Spleen (tissue), 11 donors: ENCODE results near the gene ZNF438. TPM values are rescaled to one million over a fixed set of nuclear protein-coding genes. Genes with fewer than 3 reads are reported as not detected.

Experiments
- DNase-seq: peaks from one replicate; pipeline ENCODE4 v3.0.0-alpha.2; 2020
- H3K27ac ChIP-seq, 8 donors: fragments of 200-600 bp; sonication (generic) in 7 of 8; 1 replicate in 4 of 8; 2 replicates in 4 of 8; pipeline versions ENCODE4 v1.5.0 to v1.8.0; 2016 to 2021; ENCODE audit warnings: inconsistent platforms in 4 of 8, mild to moderate bottlenecking in 4 of 8, moderate library complexity in 1 of 8
- H3K27me3 ChIP-seq, 7 donors: fragments of 200-600 bp; sonication (generic) in 6 of 7; replicated peaks in 1 of 7; 1 replicate in 4 of 7; 2 replicates in 3 of 7; pipeline versions ENCODE4 v1.5.0 to v1.8.0; 2016 to 2021; ENCODE audit warnings: inconsistent platforms in 3 of 7, mild to moderate bottlenecking in 1 of 7
- H3K36me3 ChIP-seq, 6 donors: fragments of 200-600 bp; sonication (generic) in 5 of 6; 1 replicate in 4 of 6; 2 replicates in 2 of 6; pipeline versions ENCODE4 v1.5.0 to v1.8.0; 2016 to 2021; ENCODE audit warnings: inconsistent platforms in 2 of 6
- H3K4me1 ChIP-seq, 6 donors: fragments of 200-600 bp; sonication (generic) in 5 of 6; 1 replicate in 3 of 6; 2 replicates in 3 of 6; pipeline versions ENCODE4 v1.5.0 to v1.8.0; 2016 to 2021; ENCODE audit warnings: inconsistent platforms in 3 of 6
- H3K4me3 ChIP-seq, 8 donors: fragments of 200-600 bp; sonication (generic) in 7 of 8; 1 replicate in 4 of 8; 2 replicates in 4 of 8; pipeline versions ENCODE4 v1.5.0 to v1.8.0; 2016 to 2021; ENCODE audit warnings: inconsistent platforms in 4 of 8, mild to moderate bottlenecking in 4 of 8, moderate library complexity in 2 of 8
- H3K9me3 ChIP-seq, 8 donors: fragments of 200-600 bp; sonication (generic) in 7 of 8; 1 replicate in 4 of 8; 2 replicates in 4 of 8; pipeline versions ENCODE4 v1.5.0 to v1.8.0; 2016 to 2021; ENCODE audit warnings: inconsistent platforms in 4 of 8
- POLR2A ChIP-seq, 3 donors: fragments of 450-650 bp; IDR thresholded peaks; one replicate each; pipeline ENCODE4 v1.5.1; 2017; ENCODE audit warnings: antibody characterized with exemption in 3 of 3, mild to moderate bottlenecking in 1 of 3
- POLR2AphosphoS5 ChIP-seq, 3 donors: sonication (generic); formaldehyde crosslinking; IDR thresholded peaks; one replicate each; pipeline ENCODE4 v1.5.1; 2017; ENCODE audit warnings: antibody characterized with exemption in 3 of 3
- WGBS, 5 donors: extraction: QIAGEN DNeasy Blood & Tissue Kit in 3 of 5; methylation state at CpG; one replicate each; pipeline versions ENCODE4 v1.1.5 to v1.1.7; 2013 to 2018; 5-methylcytosine and 5-hydroxymethylcytosine counted together
- intact Hi-C: fragments of 100-400 bp; cut with DNase I; formaldehyde crosslinking; loops from one replicate; pipeline ENCODE4 v1.15.0; 2023; ENCODE audit warnings: low total_unique reads
- polyA plus RNA-seq, 3 donors: library from polyadenylated mRNA; stranded (reverse); fragments of 200-250 nt; gene quantifications; one replicate each; pipeline ENCODE4 v1.2.1, GENCODE V29; 2013
- total RNA-seq, 7 donors: library from RNA; depleted of rRNA in 3 of 7; stranded (reverse); fragments of >200 nt in 3 of 7; fragmentation: NEBNext Ultra II Directional in 4 of 7; extraction: Animal tissue kit (Norgen Biotek cat#: 25700) in 4 of 7; gene quantifications; one replicate each; pipeline versions ENCODE4 v1.1.0 to v1.2.1, GENCODE V29; 2016 to 2021
- TF ChIP-seq, protein P1 (sequence below), 11 experiments: fragments of 200-600 bp in 7 of 11; fragments of 450-650 bp in 4 of 11; sonication (generic) in 4 of 11; IDR thresholded peaks in 8 of 11; conservative IDR thresholded peaks in 3 of 11; 1 replicate in 7 of 11; 2 replicates in 4 of 11; pipeline versions ENCODE4 v1.4.0 to v1.8.0; 2016 to 2021; ENCODE audit warnings: antibody characterized with exemption in 11 of 11, inconsistent platforms in 4 of 11, mild to moderate bottlenecking in 1 of 11
- donor health status: healthy with polysubstance abuse.
- donor health status: DM: no; HTN: no; CAD: no; lungs with moderate emphysema.
- donor health status: DM: no; HTN: no; CAD: no.
- donor health status: Bipolar disorder and iron deficiency.
- donor health status: healthy.
- donor health status: DM: no; HTN: no; CAD: no.
- donor health status: DM: yes; HTN: yes; CAD: no.

ZNF438 gene
- total and polyA plus RNA-seq, 10 donors, result 4.4 to 23.1 (median 13.9) TPM

DNA sequence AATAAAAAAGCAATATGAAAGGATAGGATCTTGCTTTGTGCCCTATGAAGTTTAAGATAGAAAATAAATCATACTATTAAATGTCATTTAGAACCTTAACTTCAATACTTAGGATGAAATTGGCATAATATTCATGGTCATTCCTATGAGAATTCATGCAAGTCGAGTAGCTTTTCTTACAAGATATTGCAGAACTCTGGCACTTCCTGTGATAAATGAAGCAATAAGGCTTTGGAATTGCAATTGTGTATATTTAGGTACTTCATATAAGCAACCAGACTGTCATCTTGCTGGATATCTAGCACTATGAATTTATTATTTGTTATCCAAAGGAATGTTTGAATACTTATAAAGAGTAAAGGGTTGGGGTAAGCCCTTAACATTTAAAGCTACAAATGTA lies 116.5 kb downstream of the ZNF438 start:
- no peak overlapping the region for H3K27ac ChIP-seq
- H3K4me3 ChIP-seq, result no peak overlapping the region
- H3K36me3 ChIP-seq, result peaks cover 0 to 6% (median 0%) of the 10 kb centered on the region in 6 donors
- H3K27me3 ChIP-seq, result no peaks in the 10 kb centered on the region
- TF ChIP-seq, protein P1, sequence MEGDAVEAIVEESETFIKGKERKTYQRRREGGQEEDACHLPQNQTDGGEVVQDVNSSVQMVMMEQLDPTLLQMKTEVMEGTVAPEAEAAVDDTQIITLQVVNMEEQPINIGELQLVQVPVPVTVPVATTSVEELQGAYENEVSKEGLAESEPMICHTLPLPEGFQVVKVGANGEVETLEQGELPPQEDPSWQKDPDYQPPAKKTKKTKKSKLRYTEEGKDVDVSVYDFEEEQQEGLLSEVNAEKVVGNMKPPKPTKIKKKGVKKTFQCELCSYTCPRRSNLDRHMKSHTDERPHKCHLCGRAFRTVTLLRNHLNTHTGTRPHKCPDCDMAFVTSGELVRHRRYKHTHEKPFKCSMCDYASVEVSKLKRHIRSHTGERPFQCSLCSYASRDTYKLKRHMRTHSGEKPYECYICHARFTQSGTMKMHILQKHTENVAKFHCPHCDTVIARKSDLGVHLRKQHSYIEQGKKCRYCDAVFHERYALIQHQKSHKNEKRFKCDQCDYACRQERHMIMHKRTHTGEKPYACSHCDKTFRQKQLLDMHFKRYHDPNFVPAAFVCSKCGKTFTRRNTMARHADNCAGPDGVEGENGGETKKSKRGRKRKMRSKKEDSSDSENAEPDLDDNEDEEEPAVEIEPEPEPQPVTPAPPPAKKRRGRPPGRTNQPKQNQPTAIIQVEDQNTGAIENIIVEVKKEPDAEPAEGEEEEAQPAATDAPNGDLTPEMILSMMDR (IDR thresholded peaks at IDR 0.05 in 8 of 11, conservative IDR thresholded peaks at IDR 0.05 in 3 of 11), result no peak
- TF ChIP-seq POLR2A (IDR thresholded peaks at IDR 0.05) (no peak), POLR2AphosphoS5 (IDR thresholded peaks at IDR 0.05) (no peak)
- H3K4me1 ChIP-seq, result peaks cover 0 to 6% (median 0%) of the 10 kb centered on the region in 6 donors
- H3K9me3 ChIP-seq, result no peaks in the 10 kb centered on the region
- 23 to 51% (median 42%) methylated on average over 1 of the region's 1 CpG for WGBS, 5 donors
- DNase-seq, result no peak
- intact Hi-C loops, result no loop called here

DNA sequence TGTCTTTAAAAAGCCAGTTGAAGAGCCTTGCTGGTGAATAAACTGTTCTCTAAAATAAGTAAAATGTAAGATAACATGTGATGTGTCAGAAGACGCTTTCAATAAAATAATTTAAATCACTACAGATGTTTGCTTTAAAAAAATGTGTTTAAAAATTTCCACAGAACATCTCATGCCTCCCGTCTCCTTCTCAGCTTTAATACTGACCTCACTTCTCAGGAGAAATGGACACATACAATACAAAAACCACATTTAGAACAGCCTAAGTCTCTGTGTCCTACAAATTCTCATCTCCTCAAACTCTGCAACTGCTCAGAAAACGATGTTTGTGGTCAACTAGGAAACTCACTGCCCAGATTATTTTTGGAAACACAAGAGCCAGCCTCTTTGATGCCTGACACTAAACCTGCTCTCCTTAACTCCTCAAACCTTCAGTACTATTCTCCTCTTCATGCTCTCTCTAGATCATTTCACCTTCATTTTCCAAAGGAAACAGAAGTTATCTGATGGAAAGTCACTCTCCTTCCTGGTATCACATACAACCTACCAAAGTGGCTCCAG lies 120.3 kb downstream of the ZNF438 start:
- Histone ChIP-seq H3K27me3 (no peaks in the 10 kb centered on the region), H3K9me3 (no peaks in the 10 kb centered on the region), H3K27ac (no peak overlapping the region), H3K36me3 (peaks cover 0 to 24% (median 10%) of the 10 kb centered on the region in 6 donors), H3K4me3 (no peak overlapping the region), H3K4me1 (peaks cover 0 to 6% (median 0%) of the 10 kb centered on the region in 6 donors)
- 56 to 85% (median 77%) methylated on average over 3 of the region's 3 CpGs for WGBS, 5 donors
- intact Hi-C loops, result no loop called here
- TF ChIP-seq POLR2AphosphoS5 (IDR thresholded peaks at IDR 0.05), result no peak
- no peak for TF ChIP-seq POLR2A (IDR thresholded peaks at IDR 0.05)
- TF ChIP-seq, protein P1 (IDR thresholded peaks at IDR 0.05 in 8 of 11, conservative IDR thresholded peaks at IDR 0.05 in 3 of 11), result no peak
- DNase-seq, result no peak

DNA sequence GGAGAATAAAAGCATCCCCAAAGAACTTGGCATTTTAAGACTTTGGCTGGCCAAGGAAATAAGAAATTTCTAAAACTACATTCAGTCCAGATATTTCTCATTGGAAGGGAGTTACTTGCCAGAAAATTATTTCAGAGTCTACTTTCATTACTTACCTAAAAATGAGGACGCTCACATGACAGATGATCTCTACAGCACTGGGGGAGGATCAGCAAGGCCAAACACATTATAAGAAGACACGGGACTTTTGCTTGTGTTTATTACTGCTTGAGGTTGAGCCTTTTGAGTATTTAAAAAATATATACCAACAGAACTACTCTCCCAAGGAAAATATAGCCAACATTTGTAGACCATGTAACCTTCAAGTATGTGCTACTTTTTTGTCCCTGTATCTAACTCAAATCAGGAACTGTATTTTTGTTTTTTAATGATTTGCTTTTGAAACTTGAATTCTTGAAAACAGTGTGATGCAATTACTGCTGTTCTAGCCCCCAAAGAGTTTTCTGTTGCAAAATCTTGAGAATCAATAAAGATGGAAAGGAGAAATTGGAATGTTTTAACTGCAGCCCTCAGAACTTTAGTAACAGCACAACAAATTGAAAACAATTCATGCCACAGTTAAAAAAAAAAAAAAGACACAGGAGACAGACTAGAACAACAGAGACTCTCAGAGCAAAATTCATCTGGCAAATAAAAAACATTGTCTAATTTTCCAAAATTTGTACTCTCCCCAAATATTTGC lies 128.1 kb downstream of the ZNF438 start:
- Histone ChIP-seq H3K27me3 (no peaks in the 10 kb centered on the region), H3K4me1 (no peaks in the 10 kb centered on the region), H3K27ac (no peak overlapping the region), H3K9me3 (peaks cover 0 to 6% (median 0%) of the 10 kb centered on the region in 8 donors), H3K4me3 (no peak overlapping the region), H3K36me3 (peaks cover 0 to 75% (median 15%) of the 10 kb centered on the region in 6 donors)
- TF ChIP-seq POLR2A (IDR thresholded peaks at IDR 0.05), result no peak
- TF ChIP-seq POLR2AphosphoS5 (IDR thresholded peaks at IDR 0.05), result no peak
- TF ChIP-seq, protein P1 (IDR thresholded peaks at IDR 0.05 in 8 of 11, conservative IDR thresholded peaks at IDR 0.05 in 3 of 11), result no peak
- DNase-seq, result no peak
- intact Hi-C loops, result no loop called here
- 82 to 91% (median 83%) methylated on average over 2 of the region's 2 CpGs for WGBS, 5 donors
